Measurements from ENCODE around the gene DGKI. TPM values are rescaled to one million over a fixed set of nuclear protein-coding genes. Genes with fewer than 3 reads are reported as not detected.

The DGKI gene
- total and polyA plus RNA-seq, 4 donors = 0.01 to 0.37 (median 0.31) TPM

DNA sequence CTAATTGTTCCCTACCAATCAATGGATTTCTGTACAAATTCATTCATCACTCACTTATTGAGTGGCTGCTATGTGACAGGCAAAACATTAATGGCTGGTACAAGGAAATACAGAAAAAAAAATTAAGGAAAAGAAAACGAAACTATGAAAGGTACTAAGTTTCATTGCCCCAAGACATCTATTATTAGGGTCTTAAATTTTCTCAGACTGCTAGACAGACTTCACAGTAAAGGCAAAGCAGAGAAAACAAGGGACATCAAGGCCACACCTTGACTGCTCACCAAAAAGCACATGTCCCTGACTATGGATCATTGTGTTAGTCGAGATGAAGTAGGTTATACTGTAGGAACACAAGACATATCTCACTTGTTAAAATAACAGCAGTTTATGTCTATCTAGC lies 36.5 kb downstream of the DGKI start:
- no peaks in the 10 kb centered on the region for H3K4me1 ChIP-seq (ENCODE audit: control insufficient read depth in 4 of 4, insufficient read depth in 4 of 4, low read length in 3 of 4)
- no peaks in the 10 kb centered on the region for H3K36me3 ChIP-seq (ENCODE audit: control insufficient read depth in 4 of 4, insufficient read depth in 3 of 4, low read depth in 1 of 4, low read length in 3 of 4)
- no peak overlapping the region for H3K9ac ChIP-seq (ENCODE audit: low read depth in 1 of 2, low read length in 2 of 2)
- no peak overlapping the region for H3K27ac ChIP-seq (ENCODE audit: low read depth in 1 of 2, low read length in 2 of 2)
- WGBS = 83% methylated on average over 2 of the region's 2 CpGs
- TF ChIP-seq RXRA (IDR thresholded peaks at IDR 0.05) (no peak), JUND (IDR thresholded peaks at IDR 0.05) (no peak), FOXA1 (IDR thresholded peaks at IDR 0.05) (no peak), GABPA (IDR thresholded peaks at IDR 0.05 in 1 of 2, conservative IDR thresholded peaks at IDR 0.05 in 1 of 2) (no peak), HNF4G (IDR thresholded peaks at IDR 0.05) (no peak), SP1 (IDR thresholded peaks at IDR 0.05) (no peak), CTCF (IDR thresholded peaks at IDR 0.05; ENCODE audit: low read depth, low read length, missing input control) (no peak), EGR1 (IDR thresholded peaks at IDR 0.05; ENCODE audit: low read depth in 2 of 2) (no peak), YY1 (IDR thresholded peaks at IDR 0.05) (no peak), RAD21 (IDR thresholded peaks at IDR 0.05) (no peak), MAX (IDR thresholded peaks at IDR 0.05) (no peak)
- TF ChIP-seq, protein P1, sequence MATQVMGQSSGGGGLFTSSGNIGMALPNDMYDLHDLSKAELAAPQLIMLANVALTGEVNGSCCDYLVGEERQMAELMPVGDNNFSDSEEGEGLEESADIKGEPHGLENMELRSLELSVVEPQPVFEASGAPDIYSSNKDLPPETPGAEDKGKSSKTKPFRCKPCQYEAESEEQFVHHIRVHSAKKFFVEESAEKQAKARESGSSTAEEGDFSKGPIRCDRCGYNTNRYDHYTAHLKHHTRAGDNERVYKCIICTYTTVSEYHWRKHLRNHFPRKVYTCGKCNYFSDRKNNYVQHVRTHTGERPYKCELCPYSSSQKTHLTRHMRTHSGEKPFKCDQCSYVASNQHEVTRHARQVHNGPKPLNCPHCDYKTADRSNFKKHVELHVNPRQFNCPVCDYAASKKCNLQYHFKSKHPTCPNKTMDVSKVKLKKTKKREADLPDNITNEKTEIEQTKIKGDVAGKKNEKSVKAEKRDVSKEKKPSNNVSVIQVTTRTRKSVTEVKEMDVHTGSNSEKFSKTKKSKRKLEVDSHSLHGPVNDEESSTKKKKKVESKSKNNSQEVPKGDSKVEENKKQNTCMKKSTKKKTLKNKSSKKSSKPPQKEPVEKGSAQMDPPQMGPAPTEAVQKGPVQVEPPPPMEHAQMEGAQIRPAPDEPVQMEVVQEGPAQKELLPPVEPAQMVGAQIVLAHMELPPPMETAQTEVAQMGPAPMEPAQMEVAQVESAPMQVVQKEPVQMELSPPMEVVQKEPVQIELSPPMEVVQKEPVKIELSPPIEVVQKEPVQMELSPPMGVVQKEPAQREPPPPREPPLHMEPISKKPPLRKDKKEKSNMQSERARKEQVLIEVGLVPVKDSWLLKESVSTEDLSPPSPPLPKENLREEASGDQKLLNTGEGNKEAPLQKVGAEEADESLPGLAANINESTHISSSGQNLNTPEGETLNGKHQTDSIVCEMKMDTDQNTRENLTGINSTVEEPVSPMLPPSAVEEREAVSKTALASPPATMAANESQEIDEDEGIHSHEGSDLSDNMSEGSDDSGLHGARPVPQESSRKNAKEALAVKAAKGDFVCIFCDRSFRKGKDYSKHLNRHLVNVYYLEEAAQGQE (IDR thresholded peaks at IDR 0.05) = no peak
- TF ChIP-seq, protein P2, sequence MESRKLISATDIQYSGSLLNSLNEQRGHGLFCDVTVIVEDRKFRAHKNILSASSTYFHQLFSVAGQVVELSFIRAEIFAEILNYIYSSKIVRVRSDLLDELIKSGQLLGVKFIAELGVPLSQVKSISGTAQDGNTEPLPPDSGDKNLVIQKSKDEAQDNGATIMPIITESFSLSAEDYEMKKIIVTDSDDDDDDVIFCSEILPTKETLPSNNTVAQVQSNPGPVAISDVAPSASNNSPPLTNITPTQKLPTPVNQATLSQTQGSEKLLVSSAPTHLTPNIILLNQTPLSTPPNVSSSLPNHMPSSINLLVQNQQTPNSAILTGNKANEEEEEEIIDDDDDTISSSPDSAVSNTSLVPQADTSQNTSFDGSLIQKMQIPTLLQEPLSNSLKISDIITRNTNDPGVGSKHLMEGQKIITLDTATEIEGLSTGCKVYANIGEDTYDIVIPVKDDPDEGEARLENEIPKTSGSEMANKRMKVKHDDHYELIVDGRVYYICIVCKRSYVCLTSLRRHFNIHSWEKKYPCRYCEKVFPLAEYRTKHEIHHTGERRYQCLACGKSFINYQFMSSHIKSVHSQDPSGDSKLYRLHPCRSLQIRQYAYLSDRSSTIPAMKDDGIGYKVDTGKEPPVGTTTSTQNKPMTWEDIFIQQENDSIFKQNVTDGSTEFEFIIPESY (IDR thresholded peaks at IDR 0.05) = no peak
- TF ChIP-seq, protein P3, sequence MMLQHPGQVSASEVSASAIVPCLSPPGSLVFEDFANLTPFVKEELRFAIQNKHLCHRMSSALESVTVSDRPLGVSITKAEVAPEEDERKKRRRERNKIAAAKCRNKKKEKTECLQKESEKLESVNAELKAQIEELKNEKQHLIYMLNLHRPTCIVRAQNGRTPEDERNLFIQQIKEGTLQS (IDR thresholded peaks at IDR 0.05) = no peak
- no peak overlapping the region for H3K4me3 ChIP-seq (ENCODE audit: low read depth in 1 of 3, low read length in 3 of 3)
- no peaks in the 10 kb centered on the region for H3K27me3 ChIP-seq (ENCODE audit: control insufficient read depth in 4 of 4, insufficient read depth in 4 of 4, low read length in 3 of 4)
- no peaks in the 10 kb centered on the region for H3K9me3 ChIP-seq (ENCODE audit: control insufficient read depth in 4 of 4, low read length in 3 of 4)
- DNase-seq (ENCODE audit: low spot score) = no peak

- WGBS = 68% methylated on average over 2 of the region's 2 CpGs
- H3K9ac ChIP-seq (ENCODE audit: low read depth in 1 of 2, low read length in 2 of 2) = no peak overlapping the region
- no peak for TF ChIP-seq SP1 (IDR thresholded peaks at IDR 0.05)
- no peak for TF ChIP-seq JUND (IDR thresholded peaks at IDR 0.05)
- TF ChIP-seq NR2F2 (IDR thresholded peaks at IDR 0.05) = no peak
- no peak for TF ChIP-seq GABPA (IDR thresholded peaks at IDR 0.05 in 1 of 2, conservative IDR thresholded peaks at IDR 0.05 in 1 of 2)
- TF ChIP-seq, protein P1 (IDR thresholded peaks at IDR 0.05) = no peak
- TF ChIP-seq, protein P2 (IDR thresholded peaks at IDR 0.05) = no peak
- TF ChIP-seq HNF4A (conservative IDR thresholded peaks at IDR 0.05) = no peak
- TF ChIP-seq MAX (IDR thresholded peaks at IDR 0.05) = no peak
- TF ChIP-seq EGR1 (IDR thresholded peaks at IDR 0.05; ENCODE audit: low read depth in 2 of 2) = no peak
These were observed 41.9 kb downstream of the DGKI start for GRCh38 chr7:137804836-137805235.

More at GRCh38 chr7:137804836-137805235, 41.9 kb downstream of the DGKI start:
- H3K27me3 ChIP-seq (ENCODE audit: control insufficient read depth in 4 of 4, insufficient read depth in 4 of 4, low read length in 3 of 4) = no peaks in the 10 kb centered on the region
- H3K4me1 ChIP-seq (ENCODE audit: control insufficient read depth in 4 of 4, insufficient read depth in 4 of 4, low read length in 3 of 4) = no peaks in the 10 kb centered on the region
- H3K27ac ChIP-seq (ENCODE audit: low read depth in 1 of 2, low read length in 2 of 2) = no peak overlapping the region
- DNase-seq (ENCODE audit: low spot score) = no peak
- H3K9me3 ChIP-seq (ENCODE audit: control insufficient read depth in 4 of 4, low read length in 3 of 4) = no peaks in the 10 kb centered on the region
- H3K36me3 ChIP-seq (ENCODE audit: control insufficient read depth in 4 of 4, insufficient read depth in 3 of 4, low read depth in 1 of 4, low read length in 3 of 4) = no peaks in the 10 kb centered on the region
- H3K4me3 ChIP-seq (ENCODE audit: low read depth in 1 of 3, low read length in 3 of 3) = no peak overlapping the region
